ENCODE data around the gene PEX1.
A peak's percentile ranks its signal among the peaks of the same experiment; 100 is the strongest.

Gene PEX1

GRCh38 chr7:92461027-92462003, 67.0 kb downstream of the PEX1 start:
- TF ChIP-seq ZFX (IDR thresholded peaks at IDR 0.05) = no peak
- TF ChIP-seq, protein P1, sequence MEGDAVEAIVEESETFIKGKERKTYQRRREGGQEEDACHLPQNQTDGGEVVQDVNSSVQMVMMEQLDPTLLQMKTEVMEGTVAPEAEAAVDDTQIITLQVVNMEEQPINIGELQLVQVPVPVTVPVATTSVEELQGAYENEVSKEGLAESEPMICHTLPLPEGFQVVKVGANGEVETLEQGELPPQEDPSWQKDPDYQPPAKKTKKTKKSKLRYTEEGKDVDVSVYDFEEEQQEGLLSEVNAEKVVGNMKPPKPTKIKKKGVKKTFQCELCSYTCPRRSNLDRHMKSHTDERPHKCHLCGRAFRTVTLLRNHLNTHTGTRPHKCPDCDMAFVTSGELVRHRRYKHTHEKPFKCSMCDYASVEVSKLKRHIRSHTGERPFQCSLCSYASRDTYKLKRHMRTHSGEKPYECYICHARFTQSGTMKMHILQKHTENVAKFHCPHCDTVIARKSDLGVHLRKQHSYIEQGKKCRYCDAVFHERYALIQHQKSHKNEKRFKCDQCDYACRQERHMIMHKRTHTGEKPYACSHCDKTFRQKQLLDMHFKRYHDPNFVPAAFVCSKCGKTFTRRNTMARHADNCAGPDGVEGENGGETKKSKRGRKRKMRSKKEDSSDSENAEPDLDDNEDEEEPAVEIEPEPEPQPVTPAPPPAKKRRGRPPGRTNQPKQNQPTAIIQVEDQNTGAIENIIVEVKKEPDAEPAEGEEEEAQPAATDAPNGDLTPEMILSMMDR (conservative IDR thresholded peaks at IDR 0.05) = peak; percentile 96
- no peak overlapping the region for H3K27ac ChIP-seq

DNA sequence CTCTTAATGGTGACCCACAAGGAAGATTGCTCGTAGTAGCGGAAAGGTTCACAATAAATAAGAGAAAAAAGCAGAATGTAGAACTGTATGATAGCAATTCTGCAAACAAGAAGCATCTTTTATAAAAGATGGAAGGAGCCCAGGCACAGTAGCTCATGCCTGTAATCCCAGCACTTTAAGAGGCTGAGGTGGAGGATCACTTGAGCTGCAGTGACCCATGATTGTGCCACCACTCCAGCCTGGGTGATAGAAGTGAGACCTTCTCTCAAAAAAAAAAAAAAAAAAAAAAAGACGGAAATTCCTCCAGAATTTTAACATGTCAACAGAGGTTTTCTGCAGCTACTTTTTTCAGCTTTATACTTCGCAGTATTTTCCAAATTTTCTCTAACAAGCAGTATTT, 67.8 kb downstream of the PEX1 start:
- H3K27ac ChIP-seq = no peak overlapping the region
- TF ChIP-seq, protein P1 (conservative IDR thresholded peaks at IDR 0.05) = no peak
- TF ChIP-seq ZFX (IDR thresholded peaks at IDR 0.05) = no peak

DNA sequence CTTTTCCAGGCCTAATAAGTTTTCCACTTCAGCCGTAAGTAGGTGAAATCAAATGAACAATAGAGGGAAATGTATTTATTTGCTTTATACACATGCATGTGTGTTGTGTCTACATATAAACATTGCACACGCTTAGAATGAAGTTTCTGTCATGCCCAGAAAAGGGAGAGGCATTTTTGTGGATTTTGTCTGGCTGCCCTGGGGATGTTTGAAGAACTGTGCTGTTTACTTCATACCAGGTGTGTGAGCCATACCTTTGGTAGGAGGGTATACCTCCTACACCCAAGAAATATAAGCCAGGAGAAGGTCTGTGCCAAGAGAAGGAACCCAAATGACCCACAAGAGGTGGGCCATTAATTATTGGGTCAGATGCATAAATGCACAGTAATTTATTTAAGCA, 68.2 kb downstream of the PEX1 start:
- no peak overlapping the region for H3K27ac ChIP-seq
- no peak for TF ChIP-seq ZFX (IDR thresholded peaks at IDR 0.05)
- TF ChIP-seq, protein P1 (conservative IDR thresholded peaks at IDR 0.05) = no peak

DNA sequence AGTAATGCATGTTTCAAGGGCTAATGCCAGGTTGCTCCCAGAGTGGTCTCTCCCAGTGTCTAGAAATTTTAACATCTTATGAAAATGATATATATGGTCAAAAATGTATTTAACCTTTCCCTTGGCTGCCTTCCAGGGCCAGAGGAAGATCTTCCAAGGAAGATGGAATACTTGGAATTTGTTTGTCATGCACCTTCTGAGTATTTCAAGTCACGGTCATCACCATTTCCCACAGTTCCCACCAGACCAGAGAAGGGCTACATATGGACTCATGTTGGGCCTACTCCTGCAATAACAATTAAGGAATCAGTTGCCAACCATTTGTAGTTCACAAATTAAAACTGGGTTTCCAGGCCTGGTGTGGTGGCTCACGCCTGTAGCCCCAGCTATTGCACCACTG, 72.1 kb downstream of the PEX1 start:
- TF ChIP-seq, protein P1 (conservative IDR thresholded peaks at IDR 0.05) = no peak
- no peak for TF ChIP-seq ZFX (IDR thresholded peaks at IDR 0.05)
- no peak overlapping the region for H3K27ac ChIP-seq

DNA sequence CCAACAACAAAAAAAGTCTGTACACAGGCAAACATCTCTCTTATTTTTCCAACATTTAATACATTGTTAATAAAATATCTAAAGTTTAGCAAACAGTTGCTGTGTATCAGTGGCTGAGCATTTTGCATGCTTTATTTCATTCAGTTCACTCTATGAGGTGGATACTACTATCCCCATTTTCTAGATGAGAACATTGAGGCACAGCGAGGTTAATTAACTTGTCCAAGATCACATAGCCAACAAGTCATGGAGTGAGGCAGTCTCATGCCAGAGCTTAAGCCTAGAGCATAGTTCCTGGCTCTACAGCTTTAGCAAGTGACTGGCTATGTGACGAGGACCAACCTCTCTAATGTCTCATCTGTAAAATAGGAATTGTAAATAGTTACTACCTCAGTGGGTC, 76.7 kb downstream of the PEX1 start:
- TF ChIP-seq, protein P1 (conservative IDR thresholded peaks at IDR 0.05) = no peak
- no peak for TF ChIP-seq ZFX (IDR thresholded peaks at IDR 0.05)

GRCh38 chr7:92448205-92448747, 80.0 kb downstream of the PEX1 start:
- H3K27ac ChIP-seq = peak overlapping the region; percentile 98
- TF ChIP-seq ZFX (IDR thresholded peaks at IDR 0.05) = no peak
- TF ChIP-seq, protein P1 (conservative IDR thresholded peaks at IDR 0.05) = no peak; the same call in none of the 2 replicates

More for the DNA sequence above, 76.7 kb downstream of the PEX1 start:
- H3K27ac ChIP-seq = no peak overlapping the region
